H9 (cell line): Measurements from ENCODE around the gene PDE6D. TPM values are rescaled to one million over a fixed set of nuclear protein-coding genes. Genes with fewer than 3 reads are reported as not detected.

ENCODE experiments used
- DNase-seq: peaks from one replicate; pipeline ENCODE4 v3.0.0-alpha.2; 2017
- H2AFZ ChIP-seq: one replicate; pipeline ENCODE4 v1.6.1; 2013; ENCODE audit warnings: mild to moderate bottlenecking, low read length, control low read depth, moderate library complexity
- H2AK5ac ChIP-seq: 2 replicates; pipeline ENCODE4 v1.6.1; 2013; ENCODE audit warnings: low read length, control low read depth, mixed read lengths; ENCODE audit not compliant: insufficient read length
- H2BK120ac ChIP-seq: one replicate; pipeline ENCODE4 v1.6.1; 2013; ENCODE audit warnings: low read depth, mild to moderate bottlenecking, low read length, control low read depth, inconsistent platforms; ENCODE audit not compliant: poor library complexity, severe bottlenecking
- H2BK12ac ChIP-seq: 2 replicates; pipeline ENCODE4 v1.6.1; 2013; ENCODE audit warnings: low read length, control low read depth, mixed read lengths, low read depth; ENCODE audit not compliant: insufficient read length
- H2BK15ac ChIP-seq: 2 replicates; pipeline ENCODE4 v1.6.1; 2013; ENCODE audit warnings: low read depth, low read length, control low read depth
- H2BK20ac ChIP-seq: one replicate; pipeline ENCODE4 v1.6.1; 2013; ENCODE audit warnings: low read depth, mild to moderate bottlenecking, low read length, control low read depth, inconsistent platforms; ENCODE audit not compliant: poor library complexity, severe bottlenecking
- H2BK5ac ChIP-seq: 2 replicates; pipeline ENCODE4 v1.6.1; 2013; ENCODE audit warnings: low read length, control low read depth, mixed read lengths; ENCODE audit not compliant: insufficient read length
- H3K14ac ChIP-seq: 2 replicates; pipeline ENCODE4 v1.6.1; 2013; ENCODE audit warnings: low read length, control low read depth; ENCODE audit not compliant: insufficient read depth
- H3K18ac ChIP-seq: 2 replicates; pipeline ENCODE4 v1.6.1; 2013; ENCODE audit warnings: low read depth, mild to moderate bottlenecking, mixed read lengths, low read length, control low read depth; ENCODE audit not compliant: insufficient read length
- H3K23ac ChIP-seq: 2 replicates; pipeline ENCODE4 v1.6.1; 2013; ENCODE audit warnings: low read length, control low read depth, mixed read lengths, low read depth; ENCODE audit not compliant: insufficient read length
- H3K23me2 ChIP-seq: 2 replicates; pipeline ENCODE4 v1.6.1; 2013; ENCODE audit warnings: low read depth, mild to moderate bottlenecking, mixed read lengths, low read length, control low read depth; ENCODE audit not compliant: insufficient read length, poor library complexity, severe bottlenecking
- H3K27ac ChIP-seq: 2 replicates; pipeline ENCODE4 v1.5.1; 2013; ENCODE audit warnings: low read length, control low read depth, mixed read lengths, low read depth; ENCODE audit not compliant: insufficient read length
- H3K27me3 ChIP-seq: 2 replicates; pipeline ENCODE4 v1.6.1; 2013; ENCODE audit warnings: low read length, control low read depth, inconsistent platforms; ENCODE audit not compliant: insufficient read depth
- H3K4ac ChIP-seq: 2 replicates; pipeline ENCODE4 v1.6.1; 2013; ENCODE audit warnings: low read depth, mild to moderate bottlenecking, control low read depth, inconsistent platforms, low read length, moderate library complexity
- H3K4me1 ChIP-seq: 2 replicates; pipeline ENCODE4 v1.6.1; 2013; ENCODE audit warnings: low read length, control low read depth, inconsistent platforms; ENCODE audit not compliant: insufficient read depth
- H3K4me2 ChIP-seq: 2 replicates; pipeline ENCODE4 v1.6.1; 2013; ENCODE audit warnings: low read length, control low read depth, mixed read lengths; ENCODE audit not compliant: insufficient read length, insufficient read depth
- H3K56ac ChIP-seq: 2 replicates; pipeline ENCODE4 v1.6.1; 2013; ENCODE audit warnings: low read depth, mild to moderate bottlenecking, mixed read lengths, low read length, control low read depth; ENCODE audit not compliant: insufficient read length
- H3K79me1 ChIP-seq: 2 replicates; pipeline ENCODE4 v1.6.1; 2013; ENCODE audit warnings: low read depth, mild to moderate bottlenecking, moderate library complexity, low read length, control low read depth, inconsistent platforms; ENCODE audit not compliant: insufficient read depth, poor library complexity, severe bottlenecking
- H3K79me2 ChIP-seq: 2 replicates; pipeline ENCODE4 v1.6.1; 2013; ENCODE audit warnings: low read length, control low read depth, inconsistent platforms; ENCODE audit not compliant: insufficient read depth
- H3K9ac ChIP-seq: 2 replicates; pipeline ENCODE4 v1.6.1; 2013; ENCODE audit warnings: low read length, control low read depth, mixed read lengths; ENCODE audit not compliant: insufficient read length; ENCODE audit errors: extremely low read depth
- H3K9me3 ChIP-seq: one replicate; pipeline ENCODE4 v1.6.1; 2013; ENCODE audit warnings: low read depth, low read length, inconsistent platforms; ENCODE audit not compliant: control insufficient read depth
- H3T11ph ChIP-seq: one replicate; pipeline ENCODE4 v1.6.1; 2013; ENCODE audit warnings: mild to moderate bottlenecking, low read length, control low read depth, inconsistent platforms
- H4K20me1 ChIP-seq: one replicate; pipeline ENCODE4 v1.6.1; 2013; ENCODE audit not compliant: control insufficient read depth, insufficient read length, insufficient read depth
- H4K5ac ChIP-seq: 2 replicates; pipeline ENCODE4 v1.6.1; 2013; ENCODE audit warnings: low read depth, mild to moderate bottlenecking, mixed read lengths, low read length, control low read depth; ENCODE audit not compliant: insufficient read length
- H4K8ac ChIP-seq: replicated peaks from 2 replicates; pipeline ENCODE4 v1.6.1; 2013; ENCODE audit warnings: low read length, control low read depth, mixed read lengths, low read depth; ENCODE audit not compliant: insufficient read length
- H4K91ac ChIP-seq: 2 replicates; pipeline ENCODE4 v1.6.1; 2013; ENCODE audit warnings: low read depth, mild to moderate bottlenecking, moderate library complexity, mixed read lengths, low read length, control low read depth; ENCODE audit not compliant: insufficient read length
- H3K27ac Mint-ChIP-seq, 3 experiments: 2 replicates in 2 of 3; 3 replicates in 1 of 3; pipeline ENCODE4 v1.8.0; 2020 to 2021; ENCODE audit warnings: mixed read lengths in 3 of 3, mild to moderate bottlenecking in 1 of 3, moderate library complexity in 1 of 3
- H3K27me3 Mint-ChIP-seq: 2 replicates; pipeline ENCODE4 v1.8.0; 2021; ENCODE audit warnings: low read depth, mild to moderate bottlenecking, moderate library complexity, mixed read lengths
- H3K36me3 Mint-ChIP-seq, 3 experiments: 2 replicates in 2 of 3; 3 replicates in 1 of 3; pipeline ENCODE4 v1.8.0; 2020 to 2021; ENCODE audit warnings: low read depth in 3 of 3, mixed read lengths in 3 of 3; ENCODE audit not compliant: insufficient read depth in 1 of 3
- H3K4me1 Mint-ChIP-seq, 2 experiments: 2 replicates each; pipeline ENCODE4 v1.8.0; 2020; ENCODE audit warnings: mixed read lengths in 2 of 2
- H3K4me3 Mint-ChIP-seq, 2 experiments: 2 replicates in 1 of 2; 3 replicates in 1 of 2; pipeline ENCODE4 v1.8.0; 2020 to 2021; ENCODE audit warnings: mild to moderate bottlenecking in 2 of 2, mixed read lengths in 2 of 2, moderate library complexity in 1 of 2
- H3K9me3 Mint-ChIP-seq, 2 experiments: 2 replicates in 1 of 2; 3 replicates in 1 of 2; pipeline ENCODE4 v1.8.0; 2020; ENCODE audit warnings: mild to moderate bottlenecking in 2 of 2, mixed read lengths in 2 of 2, moderate library complexity in 1 of 2
- WGBS: extraction: QIAGEN DNeasy Blood & Tissue Kit; methylation state at CpG from one replicate; pipeline ENCODE4 v1.1.7; 2013; ENCODE audit warnings: missing lambda C conversion rate, low lambda C conversion rate, mixed read lengths; ENCODE audit not compliant: insufficient read length; ENCODE audit errors: extremely low coverage; 5-methylcytosine and 5-hydroxymethylcytosine counted together
- total RNA-seq: library from RNA; stranded (reverse); gene quantifications from 2 replicates; pipeline ENCODE4 v1.2.1, GENCODE V29; 2021
- TF ChIP-seq, protein P1 (sequence below): fragments of 200-600 bp; sonication (generic); conservative IDR thresholded peaks from 3 replicates; pipeline ENCODE4 v1.8.0; 2021; ENCODE audit warnings: antibody characterized with exemption, mild to moderate bottlenecking

Gene PDE6D
- total RNA-seq, 1 experiment from 2014 or later: 33.7 TPM

DNA sequence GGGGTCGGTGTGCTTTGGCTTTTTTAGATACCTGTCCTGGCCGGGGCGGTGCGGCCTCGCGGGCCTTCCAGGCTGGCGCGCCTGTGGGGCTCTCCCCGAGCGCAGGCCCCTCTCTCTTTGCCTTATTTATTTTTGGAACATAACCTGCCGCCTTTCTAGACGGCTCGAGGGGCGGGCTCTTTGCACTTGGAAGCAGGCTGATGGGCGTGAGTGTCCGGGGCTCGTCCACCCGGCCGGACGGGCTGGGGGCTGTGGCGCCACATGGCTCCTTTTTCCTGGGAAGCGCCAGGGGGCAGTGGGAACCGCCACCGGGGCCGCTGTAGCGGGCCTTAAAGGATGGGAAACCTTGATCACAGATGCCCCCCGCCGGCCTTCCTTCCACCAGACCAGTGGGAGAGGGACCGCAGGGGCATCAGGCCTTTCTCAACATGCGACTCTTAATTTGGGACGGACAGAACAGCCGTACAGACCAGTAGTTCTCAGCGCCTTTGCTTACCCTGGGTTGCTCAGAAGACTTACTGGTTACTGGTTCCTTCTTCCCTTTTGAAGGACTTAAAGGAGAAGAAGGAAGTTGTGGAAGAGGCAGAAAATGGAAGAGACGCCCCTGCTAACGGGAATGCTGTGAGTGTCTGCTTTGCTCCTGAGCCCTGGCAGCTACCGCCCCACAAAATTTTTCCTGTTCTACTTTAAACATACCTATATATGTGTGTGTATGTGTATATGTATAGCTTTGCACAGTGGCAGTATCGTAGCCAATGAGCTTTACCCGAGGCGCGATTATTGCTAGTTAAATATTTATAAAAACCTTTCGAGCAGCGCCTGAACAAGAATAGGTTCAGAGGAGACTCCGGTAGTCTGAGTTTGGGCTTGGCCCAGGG is 70.0 kb downstream of the PDE6D start:
- Mint-ChIP-seq H3K27me3 (peaks cover 18% of the 10 kb centered on the region), H3K4me3 (peak overlapping the region; percentile 93 to 98), H3K36me3 (peaks cover 35 to 50% (median 48%) of the 10 kb centered on the region in 3 experiments), H3K27ac (peak overlapping the region; percentile 94 to 98 (median 98)), H3K9me3 (peaks cover 5 to 6% of the 10 kb centered on the region in 2 experiments; a peak in 4 of 5 replicates), H3K4me1 (peaks cover 24 to 34% of the 10 kb centered on the region in 2 experiments)
- no peak overlapping the region for H3K23ac ChIP-seq
- peak overlapping the region; percentile 63 for H3K14ac ChIP-seq
- H3K4me2 ChIP-seq: peak overlapping the region; percentile 74
- no peak overlapping the region for H4K8ac ChIP-seq
- H4K5ac ChIP-seq: no peak overlapping the region
- no peak overlapping the region for H2BK15ac ChIP-seq
- no peak overlapping the region for H2BK5ac ChIP-seq
- H3K4me1 ChIP-seq: no peaks in the 10 kb centered on the region
- DNase-seq: no peak
- no peak overlapping the region for H2BK12ac ChIP-seq
- no peak overlapping the region for H4K91ac ChIP-seq
- H2AK5ac ChIP-seq: no peak overlapping the region
- H3K18ac ChIP-seq: peak overlapping the region; percentile 6
- H3K79me2 ChIP-seq: peaks cover 40% of the 10 kb centered on the region; the same call in 1 of the 2 replicates
- H3K9me3 ChIP-seq: no peaks in the 10 kb centered on the region
- TF ChIP-seq, protein P1, sequence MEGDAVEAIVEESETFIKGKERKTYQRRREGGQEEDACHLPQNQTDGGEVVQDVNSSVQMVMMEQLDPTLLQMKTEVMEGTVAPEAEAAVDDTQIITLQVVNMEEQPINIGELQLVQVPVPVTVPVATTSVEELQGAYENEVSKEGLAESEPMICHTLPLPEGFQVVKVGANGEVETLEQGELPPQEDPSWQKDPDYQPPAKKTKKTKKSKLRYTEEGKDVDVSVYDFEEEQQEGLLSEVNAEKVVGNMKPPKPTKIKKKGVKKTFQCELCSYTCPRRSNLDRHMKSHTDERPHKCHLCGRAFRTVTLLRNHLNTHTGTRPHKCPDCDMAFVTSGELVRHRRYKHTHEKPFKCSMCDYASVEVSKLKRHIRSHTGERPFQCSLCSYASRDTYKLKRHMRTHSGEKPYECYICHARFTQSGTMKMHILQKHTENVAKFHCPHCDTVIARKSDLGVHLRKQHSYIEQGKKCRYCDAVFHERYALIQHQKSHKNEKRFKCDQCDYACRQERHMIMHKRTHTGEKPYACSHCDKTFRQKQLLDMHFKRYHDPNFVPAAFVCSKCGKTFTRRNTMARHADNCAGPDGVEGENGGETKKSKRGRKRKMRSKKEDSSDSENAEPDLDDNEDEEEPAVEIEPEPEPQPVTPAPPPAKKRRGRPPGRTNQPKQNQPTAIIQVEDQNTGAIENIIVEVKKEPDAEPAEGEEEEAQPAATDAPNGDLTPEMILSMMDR: no peak
- H3K79me1 ChIP-seq: no peaks in the 10 kb centered on the region
- H2BK20ac ChIP-seq: no peak overlapping the region
- peak overlapping the region; percentile 83 for H3K9ac ChIP-seq
- no peak overlapping the region for H2BK120ac ChIP-seq
- no peaks in the 10 kb centered on the region for H4K20me1 ChIP-seq
- H3T11ph ChIP-seq: no peak overlapping the region
- no peak overlapping the region for H3K4ac ChIP-seq
- no peaks in the 10 kb centered on the region for H3K27me3 ChIP-seq
- H3K56ac ChIP-seq: no peak overlapping the region
- H3K23me2 ChIP-seq: peaks cover 15% of the 10 kb centered on the region
- WGBS: no CpG with 5 or more reads among the region's 43 CpGs
- no peak overlapping the region for H3K27ac ChIP-seq
- no peak overlapping the region for H2AFZ ChIP-seq
